HEK293T (cell line): Measurements from ENCODE around the gene PRICKLE3.

ENCODE experiments used
- NFRKB ChIP-seq: fragments of 450-650 bp; IDR thresholded peaks from 2 replicates; pipeline ENCODE4 v1.6.1; 2016; ENCODE audit warnings: mild to moderate bottlenecking, moderate library complexity
- SUZ12 ChIP-seq: fragments of 450-650 bp; IDR thresholded peaks from 2 replicates; pipeline ENCODE4 v1.6.1; 2016; ENCODE audit warnings: mild to moderate bottlenecking

DNA sequence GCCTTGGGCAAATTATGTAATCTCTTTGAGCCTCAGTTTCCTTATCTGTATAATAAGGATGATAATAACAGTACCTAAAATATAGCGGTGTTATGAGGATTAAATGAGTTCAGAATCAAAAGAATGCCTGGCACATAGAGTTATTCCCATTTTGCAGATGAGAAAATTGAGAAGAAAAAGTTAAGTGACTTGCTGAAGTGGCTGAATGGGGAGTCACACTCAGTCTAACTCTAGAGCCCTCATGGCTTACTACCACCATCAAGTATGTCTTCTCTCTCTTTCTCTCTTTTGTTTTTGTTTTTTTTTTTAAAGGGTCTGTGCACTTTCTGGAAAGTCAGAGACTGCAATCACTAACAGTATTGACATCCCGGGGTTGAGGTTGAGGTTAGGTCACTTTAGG, 46.4 kb upstream of the PRICKLE3 start:
- TF ChIP-seq NFRKB (no peak), SUZ12 (no peak)
